ENCODE results near the gene ZC3H8.

DNA sequence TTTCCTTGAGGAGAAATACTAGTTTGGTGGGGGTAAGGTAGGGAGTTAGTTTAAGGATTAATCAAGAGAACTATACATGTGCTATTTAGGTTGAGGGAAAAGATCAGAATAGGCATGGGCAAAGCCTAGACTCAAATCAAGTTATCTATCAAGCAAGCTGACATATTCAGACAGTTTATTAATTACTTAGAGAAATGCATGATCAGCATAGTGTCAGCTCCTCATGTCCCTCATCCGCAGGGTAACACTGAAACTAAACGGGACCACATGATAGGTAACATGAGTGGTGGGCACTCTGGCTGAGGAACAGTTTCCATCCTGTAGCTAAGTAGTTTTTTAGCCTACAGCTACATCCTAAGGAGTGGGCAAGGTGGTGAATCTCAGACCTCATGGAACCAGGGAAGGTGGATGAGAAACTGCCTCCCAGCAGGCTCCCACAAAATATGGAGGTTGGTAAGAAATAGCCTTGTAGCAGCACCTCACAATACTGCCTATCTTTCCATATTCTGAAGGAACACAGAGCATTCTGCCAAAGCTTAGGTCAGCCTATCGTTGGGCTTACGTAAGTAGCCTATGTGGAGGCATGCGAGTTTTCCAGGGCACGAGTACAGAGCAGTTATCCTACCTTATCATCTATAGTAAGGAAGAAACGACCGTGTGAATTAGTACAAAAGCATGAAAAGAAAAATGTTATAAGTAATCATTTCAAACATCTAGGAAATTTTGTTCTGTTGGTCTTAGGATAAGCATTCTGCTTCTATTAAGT lies 39.0 kb upstream of the ZC3H8 start:
- TF ChIP-seq, protein P1, sequence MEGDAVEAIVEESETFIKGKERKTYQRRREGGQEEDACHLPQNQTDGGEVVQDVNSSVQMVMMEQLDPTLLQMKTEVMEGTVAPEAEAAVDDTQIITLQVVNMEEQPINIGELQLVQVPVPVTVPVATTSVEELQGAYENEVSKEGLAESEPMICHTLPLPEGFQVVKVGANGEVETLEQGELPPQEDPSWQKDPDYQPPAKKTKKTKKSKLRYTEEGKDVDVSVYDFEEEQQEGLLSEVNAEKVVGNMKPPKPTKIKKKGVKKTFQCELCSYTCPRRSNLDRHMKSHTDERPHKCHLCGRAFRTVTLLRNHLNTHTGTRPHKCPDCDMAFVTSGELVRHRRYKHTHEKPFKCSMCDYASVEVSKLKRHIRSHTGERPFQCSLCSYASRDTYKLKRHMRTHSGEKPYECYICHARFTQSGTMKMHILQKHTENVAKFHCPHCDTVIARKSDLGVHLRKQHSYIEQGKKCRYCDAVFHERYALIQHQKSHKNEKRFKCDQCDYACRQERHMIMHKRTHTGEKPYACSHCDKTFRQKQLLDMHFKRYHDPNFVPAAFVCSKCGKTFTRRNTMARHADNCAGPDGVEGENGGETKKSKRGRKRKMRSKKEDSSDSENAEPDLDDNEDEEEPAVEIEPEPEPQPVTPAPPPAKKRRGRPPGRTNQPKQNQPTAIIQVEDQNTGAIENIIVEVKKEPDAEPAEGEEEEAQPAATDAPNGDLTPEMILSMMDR (IDR thresholded peaks at IDR 0.05 in 4 of 5, conservative IDR thresholded peaks at IDR 0.05 in 1 of 5), result no peak
- no peak for TF ChIP-seq POLR2A (IDR thresholded peaks at IDR 0.05)

Measured in gastrocnemius medialis (tissue), 4 donors.